ENCODE results near the gene IQCE.
A peak's percentile ranks its signal among the peaks of the same experiment; 100 is the strongest.

IQCE gene

GRCh38 chr7:2523461-2523936 lies 35.3 kb upstream of the IQCE start:
- no peaks in the 10 kb centered on the region for H3K9me3 ChIP-seq (replicated peaks in 1 of 11)
- H3K4me2 ChIP-seq = peak overlapping the region; percentile 85 to 100 (median 96)
- TF ChIP-seq Cebpa-rat (IDR thresholded peaks at IDR 0.05) = no peak
- no peaks in the 10 kb centered on the region for H3K27me3 ChIP-seq
- H3K36me3 ChIP-seq = peaks cover 20 to 46% (median 30%) of the 10 kb centered on the region in 11 experiments
- H3K9ac ChIP-seq = peak overlapping the region in 10 of 11 experiments; percentile 60 to 86 (median 80); a peak in 19 of 22 replicates
- H4K20me1 ChIP-seq = peaks cover 0 to 88% (median 83%) of the 10 kb centered on the region in 11 experiments; a peak in 19 of 22 replicates
- peaks cover 80 to 89% (median 87%) of the 10 kb centered on the region in 10 experiments for H3K4me1 ChIP-seq
- H3K27ac ChIP-seq = peak overlapping the region in 9 of 11 experiments; percentile 69 to 84 (median 80); a peak in 15 of 22 replicates
- H3K4me3 ChIP-seq = peak overlapping the region; percentile 66 to 82 (median 74); a peak in 19 of 20 replicates

DNA sequence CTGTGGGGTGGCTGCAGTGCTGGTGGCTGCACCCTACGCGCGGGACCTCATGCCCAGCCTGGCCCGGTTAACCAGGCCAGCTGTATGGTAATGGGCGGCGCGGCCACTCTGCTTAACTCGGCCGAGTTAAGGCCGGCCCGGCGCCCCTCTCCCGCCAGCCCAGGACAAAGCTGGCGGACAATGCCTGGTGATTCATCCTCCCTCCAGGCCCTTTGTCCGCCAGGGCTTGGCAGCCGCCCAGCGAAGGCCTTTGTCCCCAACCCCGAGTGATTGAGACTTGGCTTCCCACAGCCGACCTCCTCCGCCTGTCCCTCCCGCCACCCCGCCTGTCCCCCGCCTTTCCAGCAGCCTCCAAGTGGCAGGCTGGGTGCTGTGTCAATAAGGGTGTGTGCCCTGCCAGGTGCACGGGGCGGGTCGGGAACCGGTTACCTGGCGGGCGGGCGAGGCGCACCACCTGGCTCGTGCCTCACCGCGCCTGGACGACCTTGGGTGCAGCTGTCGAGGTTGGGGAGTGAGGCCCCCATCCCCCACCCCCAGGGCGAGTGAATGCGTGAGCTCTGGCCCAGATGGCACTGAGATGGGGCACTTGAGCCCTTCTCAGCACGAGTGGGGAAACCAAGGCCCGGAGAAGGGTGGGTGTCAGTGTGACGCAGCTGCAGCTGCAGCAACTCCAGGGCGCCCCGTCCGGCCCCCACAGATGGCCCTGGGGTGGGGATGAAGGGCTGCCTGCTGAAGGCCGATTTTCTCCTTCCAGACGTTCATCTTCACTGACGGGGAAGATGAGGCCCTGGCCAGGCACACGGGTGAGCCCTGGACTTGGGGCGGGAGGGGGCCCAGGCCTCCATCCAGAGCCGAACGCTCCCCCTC lies 34.6 kb upstream of the IQCE start:
- Histone ChIP-seq H3K4me1 (peaks cover 80 to 89% (median 86%) of the 10 kb centered on the region in 10 experiments), H3K9ac (peak overlapping the region in 10 of 11 experiments; percentile 60 to 86 (median 80); a peak in 18 of 22 replicates)

DNA sequence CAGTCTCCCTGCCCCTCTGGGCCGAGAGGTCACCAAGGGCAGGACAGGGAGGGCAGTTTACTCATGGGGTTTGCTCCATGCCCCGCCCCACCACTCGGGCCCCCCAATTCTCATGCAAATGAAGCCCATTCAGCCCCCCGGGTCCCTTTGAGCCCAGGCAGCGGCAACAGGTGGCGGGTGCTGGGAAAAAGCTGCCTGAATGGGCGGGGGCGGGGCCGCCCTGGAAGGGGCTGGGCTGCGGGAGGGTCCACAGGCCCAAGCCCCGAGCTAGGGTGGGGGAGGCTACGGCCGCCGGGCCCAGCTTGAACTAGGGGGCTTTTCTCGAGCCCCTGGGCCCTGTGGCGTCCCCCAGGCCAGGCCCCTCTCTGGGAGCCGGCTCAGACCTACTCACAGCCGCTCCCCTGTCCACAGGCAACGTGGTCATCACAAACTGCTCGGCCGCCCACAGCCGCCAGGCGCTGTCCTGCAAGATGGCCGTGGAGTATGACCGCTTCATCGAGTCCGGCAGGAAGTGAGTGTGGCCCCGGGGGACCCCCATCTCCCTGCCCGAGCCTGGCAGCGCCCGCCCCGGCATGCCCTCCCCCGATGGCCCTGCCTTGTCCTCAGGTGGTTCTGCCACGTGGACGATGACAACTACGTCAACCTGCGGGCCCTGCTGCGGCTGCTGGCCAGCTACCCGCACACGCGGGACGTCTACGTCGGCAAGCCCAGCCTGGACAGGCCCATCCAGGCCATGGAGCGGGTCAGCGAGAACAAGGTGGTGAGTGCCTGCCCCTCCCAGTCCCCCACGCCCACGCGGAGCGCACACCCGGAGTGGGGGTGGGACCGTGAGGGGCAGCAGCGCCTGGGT lies 33.7 kb upstream of the IQCE start:
- peak overlapping the region; percentile 85 to 100 (median 96) for H3K4me2 ChIP-seq
- H4K20me1 ChIP-seq = peaks cover 0 to 95% (median 85%) of the 10 kb centered on the region in 11 experiments; a peak in 19 of 22 replicates
- H3K27ac ChIP-seq = peak overlapping the region in 7 of 11 experiments; percentile 1 to 80 (median 29); a peak in 11 of 22 replicates
- H3K4me3 ChIP-seq = peak overlapping the region in 4 of 10 experiments; percentile 4 to 80 (median 75); a peak in 3 of 20 replicates
- peak overlapping the region in 10 of 11 experiments; percentile 26 to 83 (median 52); a peak in 12 of 22 replicates for H3K9ac ChIP-seq
- H3K4me1 ChIP-seq = peaks cover 85 to 96% (median 94%) of the 10 kb centered on the region in 10 experiments
- no peaks in the 10 kb centered on the region for H3K9me3 ChIP-seq (replicated peaks in 1 of 11)
- no peaks in the 10 kb centered on the region for H3K27me3 ChIP-seq
- peaks cover 20 to 49% (median 30%) of the 10 kb centered on the region in 11 experiments for H3K36me3 ChIP-seq
- TF ChIP-seq Cebpa-rat (IDR thresholded peaks at IDR 0.05) = no peak

More for the DNA sequence above, 34.6 kb upstream of the IQCE start:
- H3K27ac ChIP-seq = peak overlapping the region in 8 of 11 experiments; percentile 1 to 84 (median 78); a peak in 11 of 22 replicates
- H3K27me3 ChIP-seq = no peaks in the 10 kb centered on the region
- peaks cover 20 to 49% (median 30%) of the 10 kb centered on the region in 11 experiments for H3K36me3 ChIP-seq
- H3K4me3 ChIP-seq = peak overlapping the region; percentile 66 to 82 (median 74); a peak in 15 of 20 replicates
- H3K4me2 ChIP-seq = peak overlapping the region; percentile 85 to 100 (median 96)
- no peaks in the 10 kb centered on the region for H3K9me3 ChIP-seq (replicated peaks in 1 of 11)
- peaks cover 0 to 94% (median 87%) of the 10 kb centered on the region in 11 experiments; a peak in 19 of 22 replicates for H4K20me1 ChIP-seq
- TF ChIP-seq Cebpa-rat (IDR thresholded peaks at IDR 0.05) = no peak

DNA sequence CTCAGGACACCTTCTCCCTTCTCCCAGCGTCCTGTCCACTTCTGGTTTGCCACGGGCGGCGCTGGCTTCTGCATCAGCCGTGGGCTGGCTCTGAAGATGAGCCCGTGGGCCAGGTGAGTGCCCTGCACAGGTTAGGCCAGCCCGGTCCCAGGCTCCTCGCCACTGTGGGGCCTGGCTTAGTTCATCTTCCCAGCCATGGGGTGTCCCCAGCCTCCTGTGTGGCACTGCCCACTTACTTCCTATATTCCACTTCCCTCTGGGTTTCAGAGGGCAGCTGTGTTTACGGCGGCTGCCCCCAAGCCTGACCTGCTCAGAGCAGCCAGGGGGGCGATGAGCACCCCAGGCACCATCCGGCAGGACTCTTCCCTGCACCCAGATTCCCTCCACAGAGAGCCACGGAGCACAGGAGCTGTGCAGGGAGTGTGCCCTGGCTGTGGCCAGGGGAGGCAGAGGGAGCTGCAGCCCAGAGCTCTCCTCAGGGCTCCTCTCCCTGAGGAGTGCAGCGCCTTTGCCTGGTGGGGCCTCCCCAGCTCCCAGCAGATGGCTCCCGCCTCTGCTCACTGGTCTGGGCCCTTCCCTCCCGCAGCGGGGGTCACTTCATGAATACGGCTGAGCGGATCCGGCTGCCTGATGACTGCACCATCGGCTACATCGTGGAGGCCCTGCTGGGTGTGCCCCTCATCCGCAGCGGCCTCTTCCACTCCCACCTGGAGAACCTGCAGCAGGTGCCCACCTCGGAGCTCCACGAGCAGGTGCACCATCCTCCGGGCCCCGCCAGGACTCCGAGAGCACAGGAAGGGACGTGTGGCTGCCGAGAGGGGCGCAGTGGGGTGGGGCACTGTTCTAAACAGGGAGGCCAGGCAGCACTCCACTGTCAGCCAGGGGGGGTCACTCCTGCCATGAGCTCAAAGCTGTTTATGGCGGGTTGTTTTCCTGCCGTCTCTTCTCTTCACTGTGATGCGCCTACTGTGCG lies 32.8 kb upstream of the IQCE start:
- Histone ChIP-seq H3K9me3 (replicated peaks in 1 of 11) (no peaks in the 10 kb centered on the region), H3K4me1 (peaks cover 88 to 98% (median 96%) of the 10 kb centered on the region in 10 experiments), H3K9ac (peak overlapping the region in 9 of 11 experiments; percentile 20 to 82 (median 44); a peak in 11 of 22 replicates), H3K4me3 (peak overlapping the region in 2 of 10 experiments; percentile 4; a peak in 1 of 20 replicates), H3K27me3 (no peaks in the 10 kb centered on the region), H3K4me2 (peak overlapping the region; percentile 85 to 100 (median 96)), H4K20me1 (peaks cover 0 to 94% (median 76%) of the 10 kb centered on the region in 11 experiments; a peak in 19 of 22 replicates), H3K36me3 (peaks cover 20 to 49% (median 30%) of the 10 kb centered on the region in 11 experiments), H3K27ac (peak overlapping the region in 6 of 11 experiments; percentile 1 to 80 (median 32); a peak in 10 of 22 replicates)
- no peak for TF ChIP-seq Cebpa-rat (IDR thresholded peaks at IDR 0.05)

- peak overlapping the region in 2 of 11 experiments; percentile 29 to 40; a peak in 3 of 22 replicates for H3K27ac ChIP-seq
- TF ChIP-seq Cebpa-rat (IDR thresholded peaks at IDR 0.05) = no peak
- no peak overlapping the region; a peak in 2 of 20 replicates for H3K4me3 ChIP-seq
- no peaks in the 10 kb centered on the region for H3K27me3 ChIP-seq
- no peaks in the 10 kb centered on the region for H3K9me3 ChIP-seq (replicated peaks in 1 of 11)
- H3K4me2 ChIP-seq = peak overlapping the region; percentile 85 to 100 (median 97); a peak in 21 of 22 replicates
- H4K20me1 ChIP-seq = peaks cover 0 to 85% (median 67%) of the 10 kb centered on the region in 11 experiments; a peak in 19 of 22 replicates
- H3K9ac ChIP-seq = peak overlapping the region in 7 of 11 experiments; percentile 15 to 84 (median 35); a peak in 7 of 22 replicates
- peaks cover 91 to 99% (median 96%) of the 10 kb centered on the region in 10 experiments for H3K4me1 ChIP-seq
- peaks cover 20 to 49% (median 30%) of the 10 kb centered on the region in 11 experiments for H3K36me3 ChIP-seq
Measured at GRCh38 chr7:2526659-2527504, 31.9 kb upstream of the IQCE start.

DNA sequence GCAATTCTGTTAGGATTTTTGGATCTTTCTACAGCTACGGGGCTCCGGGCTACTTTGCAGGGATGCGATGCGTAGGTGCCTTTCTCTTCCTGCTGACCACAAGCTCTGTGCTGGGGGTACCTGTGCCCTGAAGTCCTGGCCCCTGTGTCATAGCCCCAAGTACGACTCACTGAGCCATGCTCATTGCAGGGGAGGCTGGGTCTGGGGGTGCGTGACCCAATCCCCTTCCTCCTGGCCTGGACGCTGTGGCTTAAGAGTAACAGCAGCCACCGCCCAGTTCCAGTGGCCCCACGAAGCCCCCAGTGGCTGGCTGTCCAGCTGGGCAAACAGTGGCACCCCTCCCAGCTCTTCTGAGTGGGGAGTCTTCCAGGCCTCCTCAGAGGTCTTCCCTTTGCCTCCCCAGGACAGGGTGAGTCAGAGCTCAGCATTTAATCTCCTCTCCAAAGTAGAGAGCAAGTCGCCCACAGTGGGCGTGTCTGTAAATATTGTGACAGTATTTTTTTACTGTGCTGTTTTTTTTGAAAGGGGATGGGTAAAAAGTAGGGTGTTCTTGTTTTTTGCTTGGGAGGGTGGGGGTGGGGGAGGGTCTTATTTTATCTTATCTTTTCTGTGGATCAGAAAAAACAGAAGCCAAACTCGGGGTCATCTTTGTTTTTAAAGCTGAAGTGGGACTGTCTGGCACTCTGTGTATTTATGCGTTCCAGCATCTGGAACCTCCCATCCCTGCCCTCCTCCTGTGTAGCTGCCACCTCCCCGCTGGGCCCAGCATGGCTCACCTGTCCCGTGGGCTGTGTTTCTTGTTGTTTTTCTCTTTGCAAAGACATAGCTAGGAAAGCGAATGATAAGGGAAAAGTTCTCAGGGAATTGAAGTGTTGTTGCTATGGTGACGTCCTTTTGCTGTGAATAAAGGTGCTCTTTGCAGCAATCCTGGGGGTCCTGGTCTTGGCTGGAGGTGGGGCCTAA lies 31.0 kb upstream of the IQCE start:
- H3K4me3 ChIP-seq = peak overlapping the region in 8 of 10 experiments; percentile 22 to 62 (median 46); a peak in 13 of 20 replicates
- no peaks in the 10 kb centered on the region for H3K9me3 ChIP-seq (replicated peaks in 1 of 11)
- peaks cover 0 to 76% (median 58%) of the 10 kb centered on the region in 11 experiments; a peak in 19 of 22 replicates for H4K20me1 ChIP-seq
- peaks cover 84 to 96% (median 89%) of the 10 kb centered on the region in 10 experiments for H3K4me1 ChIP-seq
- peak overlapping the region in 8 of 11 experiments; percentile 91 to 98 (median 94); a peak in 15 of 22 replicates for H3K27ac ChIP-seq
- peak overlapping the region; percentile 51 to 90 (median 81); a peak in 17 of 22 replicates for H3K9ac ChIP-seq
- H3K4me2 ChIP-seq = peak overlapping the region; percentile 85 to 100 (median 97)
- no peaks in the 10 kb centered on the region for H3K27me3 ChIP-seq
- peaks cover 20 to 49% (median 30%) of the 10 kb centered on the region in 11 experiments for H3K36me3 ChIP-seq
- no peak for TF ChIP-seq Cebpa-rat (IDR thresholded peaks at IDR 0.05)

Data from BLaER1 treated with 17β-estradiol and CSF1 and Interleukin-3, amounts not matched to agents 10 nM and 100 nM (cell line).